Germinal center (tissue), 1 donor: ENCODE data around the gene SIGLEC5.
"Not testable (repeated sequence)": the region's sequence is repeated elsewhere in the genome, so short reads cannot be mapped to it uniquely, and the experiment has no call there.

ENCODE experiments used
- DNase-seq: peaks from one replicate; pipeline ENCODE4 v3.0.0; 2012; ENCODE audit warnings: mixed read lengths, low spot score

The SIGLEC5 gene

GRCh38 chr19:51630315-51630714 lies at the start of gene SIGLEC5:
Gene SIGLEC5 (minus strand): TSS chr19:51630401. CDS start chr19:51630335, 66 bp downstream.
- DNase-seq: not testable (repeated sequence)

GRCh38 chr19:51676566-51677083 lies 46.4 kb upstream of the SIGLEC5 start:
- no peak for DNase-seq

GRCh38 chr19:51675911-51676565 lies 45.8 kb upstream of the SIGLEC5 start:
- not testable (repeated sequence) for DNase-seq

- no peak for DNase-seq
Measured at GRCh38 chr19:51668216-51668615, 38.0 kb upstream of the SIGLEC5 start.

GRCh38 chr19:51664997-51665396 lies 34.8 kb upstream of the SIGLEC5 start:
- DNase-seq: no peak

- no peak for DNase-seq
Measured at GRCh38 chr19:51664131-51664530, 33.9 kb upstream of the SIGLEC5 start.

- DNase-seq: no peak
Measured at GRCh38 chr19:51663650-51664049, 33.4 kb upstream of the SIGLEC5 start.

GRCh38 chr19:51660975-51661600 lies 30.9 kb upstream of the SIGLEC5 start:
- peak; percentile 59 for DNase-seq

GRCh38 chr19:51654783-51655182 lies 24.6 kb upstream of the SIGLEC5 start:
- DNase-seq: no peak

- DNase-seq: no peak
Measured at GRCh38 chr19:51653162-51653561, 23.0 kb upstream of the SIGLEC5 start.

- DNase-seq: no peak
Measured at GRCh38 chr19:51652266-51652665, 22.1 kb upstream of the SIGLEC5 start.

GRCh38 chr19:51651216-51651846 lies 21.1 kb upstream of the SIGLEC5 start:
- DNase-seq: peak; percentile 60

GRCh38 chr19:51647318-51647717 lies 17.1 kb upstream of the SIGLEC5 start:
- no peak for DNase-seq

GRCh38 chr19:51646730-51647129 lies 16.5 kb upstream of the SIGLEC5 start, which contains the start of gene SIGLEC14:
Gene SIGLEC14 (minus strand): TSS chr19:51646825. CDS start chr19:51646759, 66 bp downstream.
- not testable (repeated sequence) for DNase-seq

GRCh38 chr19:51644636-51645271 lies 14.6 kb upstream of the SIGLEC5 start:
- DNase-seq: peak; percentile 9

- no peak for DNase-seq
Measured at GRCh38 chr19:51641648-51642047, 11.4 kb upstream of the SIGLEC5 start.

GRCh38 chr19:51640386-51640785 lies 10.2 kb upstream of the SIGLEC5 start:
- DNase-seq: no peak

GRCh38 chr19:51639916-51640315 lies 9.7 kb upstream of the SIGLEC5 start:
- no peak for DNase-seq

- DNase-seq: no peak
Measured at GRCh38 chr19:51637362-51637978, 7.3 kb upstream of the SIGLEC5 start.

- no peak for DNase-seq
Measured at GRCh38 chr19:51632126-51632525, 1.9 kb upstream of the SIGLEC5 start.

GRCh38 chr19:51628153-51628939 lies 1.9 kb downstream of the SIGLEC5 start:
- DNase-seq: no peak
